Mesodermal cell (in vitro differentiated cells): ENCODE measurements around the gene KAZN.
A peak's percentile ranks its signal among the peaks of the same experiment; 100 is the strongest.

Experiments used
- H3K27ac ChIP-seq: 2 replicates; pipeline ENCODE4 v1.7.0; 2013; ENCODE audit warnings: mild to moderate bottlenecking, low read depth, low read length, moderate library complexity; ENCODE audit not compliant: severe bottlenecking
- H3K36me3 ChIP-seq: 2 replicates; pipeline ENCODE4 v1.7.1; 2013; ENCODE audit warnings: mild to moderate bottlenecking, low read length, moderate library complexity; ENCODE audit not compliant: control insufficient read depth, insufficient read depth
- H3K4me1 ChIP-seq: one replicate; pipeline ENCODE4 v1.7.1; 2013; ENCODE audit warnings: mild to moderate bottlenecking, low read length; ENCODE audit not compliant: insufficient read depth, control insufficient read depth, poor library complexity, severe bottlenecking
- H3K4me3 ChIP-seq: 2 replicates; pipeline ENCODE4 v1.7.0; 2013; ENCODE audit warnings: low read length, control low read depth, mild to moderate bottlenecking; ENCODE audit not compliant: insufficient read depth, poor library complexity, severe bottlenecking; ENCODE audit errors: extremely low read depth
- H3K9me3 ChIP-seq: 2 replicates; pipeline ENCODE4 v1.7.1; 2013; ENCODE audit warnings: mild to moderate bottlenecking, low read length, moderate library complexity; ENCODE audit not compliant: control insufficient read depth
- WGBS, 2 experiments: methylation state at CpG; one replicate each; pipeline ENCODE4 v1.1.5; 2013; ENCODE audit warnings: missing lambda C conversion rate in 2 of 2; ENCODE audit not compliant: insufficient coverage in 2 of 2; 5-methylcytosine and 5-hydroxymethylcytosine counted together

Gene KAZN

DNA sequence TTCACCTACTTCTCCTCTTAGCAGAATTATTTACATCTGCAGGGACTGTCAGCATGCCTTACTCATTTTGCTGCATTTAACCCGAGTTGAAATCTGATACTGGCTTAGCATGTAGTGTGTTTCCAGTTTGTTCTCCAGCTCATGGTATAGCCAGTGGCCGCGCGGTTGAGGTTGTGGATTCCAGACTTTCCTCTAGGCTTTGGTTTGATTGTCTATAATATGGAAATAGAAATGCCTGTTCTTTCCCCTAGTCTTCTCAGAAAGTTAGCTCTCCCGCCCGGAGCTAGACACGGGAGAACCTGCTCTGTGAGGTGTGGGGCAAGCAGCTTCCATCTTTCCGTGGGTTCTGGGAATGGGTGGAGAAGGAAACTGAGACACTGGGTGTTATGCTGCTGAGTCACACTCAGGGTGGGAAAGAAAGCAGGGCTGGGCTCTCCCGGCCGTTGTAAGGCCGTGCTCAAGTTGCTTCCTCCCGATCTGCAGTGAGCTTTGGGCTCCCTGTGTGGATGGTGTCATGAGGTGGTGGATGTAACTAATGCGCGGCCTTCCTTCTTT is 348.3 kb downstream of the KAZN start:
- Histone ChIP-seq H3K4me3 (no peak overlapping the region), H3K9me3 (no peaks in the 10 kb centered on the region), H3K4me1 (peaks cover 53% of the 10 kb centered on the region), H3K36me3 (no peaks in the 10 kb centered on the region), H3K27ac (peak overlapping the region; percentile 71)
- 74 to 84% methylated on average over 6 to 8 of the region's 14 CpGs for WGBS, 2 experiments

DNA sequence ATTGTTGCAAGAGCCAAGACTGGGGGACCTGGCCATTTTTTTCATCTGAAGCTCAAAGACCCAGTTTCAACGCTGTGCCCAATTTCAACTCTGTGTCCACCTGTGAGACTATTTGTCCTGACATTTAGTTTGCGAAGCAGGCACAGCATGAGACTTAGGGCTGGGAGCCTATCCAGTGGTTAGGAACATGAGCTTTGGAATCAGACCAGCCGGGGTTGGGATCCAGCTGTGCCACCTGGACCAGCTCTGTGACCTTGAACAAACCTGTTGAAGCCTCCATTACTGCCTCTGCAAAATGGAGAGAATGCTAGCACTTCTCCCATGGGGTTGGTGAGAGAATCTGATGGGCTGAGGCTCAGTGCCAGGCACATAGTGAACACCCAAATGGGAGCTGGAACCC is 348.9 kb downstream of the KAZN start:
- Histone ChIP-seq H3K4me1 (peaks cover 48% of the 10 kb centered on the region), H3K36me3 (no peaks in the 10 kb centered on the region), H3K9me3 (no peaks in the 10 kb centered on the region), H3K4me3 (no peak overlapping the region), H3K27ac (peak overlapping the region; percentile 30)
- WGBS, 2 experiments: 90 to 97% methylated on average over 3 of the region's 3 CpGs

DNA sequence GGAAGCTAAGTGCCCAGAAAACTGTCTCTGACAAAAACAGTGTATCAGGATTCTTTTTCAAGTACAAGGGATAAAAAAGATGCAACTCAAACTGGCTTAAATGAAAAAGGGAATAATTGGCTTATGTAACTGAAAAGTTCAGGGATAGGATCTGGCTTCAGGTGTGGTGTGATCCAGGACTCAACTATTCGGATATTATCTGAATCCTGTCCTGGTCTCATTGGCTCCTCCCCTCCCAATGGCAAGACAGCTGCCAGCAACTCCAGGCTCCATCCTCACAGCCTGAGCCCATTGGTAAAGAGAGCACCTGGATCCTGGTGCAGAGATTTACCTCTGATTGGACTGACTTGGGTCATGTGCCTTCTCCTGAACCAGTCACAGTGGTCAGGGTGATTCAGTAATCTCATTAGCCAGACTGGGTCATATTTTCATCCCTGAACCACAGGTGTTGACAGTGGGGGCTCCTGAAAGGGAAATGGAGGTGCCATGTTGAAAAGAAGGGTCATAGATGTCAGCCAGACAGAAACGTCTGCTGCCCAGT is 349.7 kb downstream of the KAZN start:
- WGBS, 2 experiments: 85 to 100% methylated on average over 1 to 2 of the region's 2 CpGs
- H3K4me3 ChIP-seq: no peak overlapping the region
- no peaks in the 10 kb centered on the region for H3K9me3 ChIP-seq
- peaks cover 41% of the 10 kb centered on the region for H3K4me1 ChIP-seq
- no peaks in the 10 kb centered on the region for H3K36me3 ChIP-seq
- no peak overlapping the region for H3K27ac ChIP-seq

DNA sequence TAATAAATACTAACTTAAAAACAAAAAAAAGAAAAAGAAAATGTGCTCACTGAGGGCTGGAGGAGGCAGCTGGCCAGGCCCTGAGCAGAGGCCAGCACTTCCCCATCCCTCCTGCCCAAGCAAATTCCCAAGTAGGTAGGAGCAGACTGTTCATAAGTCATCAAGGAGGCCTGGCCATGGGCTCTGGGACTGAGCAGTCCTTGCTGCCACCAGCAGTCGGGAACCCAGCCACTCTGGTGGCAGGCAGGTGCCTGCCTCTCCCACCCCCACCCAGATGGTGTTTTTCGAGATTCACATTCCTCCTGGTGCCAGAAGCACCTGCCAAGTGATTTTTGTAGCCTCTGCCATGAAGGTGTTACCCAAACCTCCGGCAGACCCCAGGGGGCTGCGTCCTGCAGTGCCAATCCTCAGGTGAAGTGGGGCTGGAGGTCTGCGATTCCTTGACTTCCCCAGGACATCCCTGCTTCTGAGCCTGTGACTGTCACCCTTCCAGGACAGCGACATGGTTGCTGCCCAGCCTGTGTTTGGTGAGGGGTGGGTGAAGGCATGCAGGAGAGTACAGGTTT is 350.9 kb downstream of the KAZN start:
- Histone ChIP-seq H3K9me3 (no peaks in the 10 kb centered on the region), H3K4me3 (no peak overlapping the region), H3K4me1 (peaks cover 29% of the 10 kb centered on the region), H3K36me3 (no peaks in the 10 kb centered on the region), H3K27ac (no peak overlapping the region)
- WGBS, 2 experiments: 86 to 100% methylated on average over 4 to 5 of the region's 6 CpGs

DNA sequence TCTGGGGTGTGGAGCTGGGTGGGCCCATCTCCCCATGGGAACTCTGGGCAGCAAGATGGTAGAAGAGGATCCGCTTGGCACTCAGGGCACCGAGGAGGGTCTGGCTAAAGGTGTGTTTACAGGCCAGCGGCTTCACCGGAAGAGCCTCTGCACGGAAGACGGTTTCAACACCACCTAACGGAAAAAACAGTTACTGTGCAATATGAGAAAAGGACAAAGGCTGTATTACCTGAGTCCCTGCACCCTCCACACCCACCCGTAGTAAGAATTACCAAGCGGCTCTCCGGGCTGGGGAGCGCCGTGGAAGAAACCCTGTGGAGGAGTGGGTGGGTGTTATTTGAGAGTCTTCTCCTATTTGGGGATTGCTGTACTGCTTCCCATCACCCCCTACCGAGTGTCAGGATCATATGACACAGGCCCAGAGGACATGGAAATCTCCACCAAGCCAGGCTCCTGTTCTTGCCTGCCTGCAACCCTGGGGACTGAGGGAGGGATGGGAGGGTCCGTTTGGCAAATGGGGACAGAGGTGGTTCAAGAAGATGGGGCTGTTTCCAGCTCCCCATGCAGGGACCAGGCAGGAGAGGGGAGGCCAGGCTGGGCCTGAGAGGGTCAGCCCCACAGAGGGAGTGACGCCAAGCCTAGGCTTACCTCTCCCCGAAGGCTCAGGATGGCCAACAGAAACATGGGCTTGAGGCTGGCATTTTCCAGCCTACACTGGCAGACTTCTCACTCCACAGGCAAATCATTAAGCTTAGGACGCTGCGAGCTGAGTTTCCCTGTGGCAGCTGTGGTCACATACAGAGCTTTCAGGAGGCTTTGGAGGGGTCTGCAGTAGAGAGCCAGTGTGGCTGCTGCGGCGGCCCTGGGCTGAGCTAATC is 351.6 kb downstream of the KAZN start:
- Histone ChIP-seq H3K4me1 (peaks cover 22% of the 10 kb centered on the region), H3K27ac (no peak overlapping the region), H3K4me3 (no peak overlapping the region), H3K36me3 (no peaks in the 10 kb centered on the region), H3K9me3 (no peaks in the 10 kb centered on the region)
- WGBS, 2 experiments: 77 to 87% methylated on average over 9 to 10 of the region's 20 CpGs

DNA sequence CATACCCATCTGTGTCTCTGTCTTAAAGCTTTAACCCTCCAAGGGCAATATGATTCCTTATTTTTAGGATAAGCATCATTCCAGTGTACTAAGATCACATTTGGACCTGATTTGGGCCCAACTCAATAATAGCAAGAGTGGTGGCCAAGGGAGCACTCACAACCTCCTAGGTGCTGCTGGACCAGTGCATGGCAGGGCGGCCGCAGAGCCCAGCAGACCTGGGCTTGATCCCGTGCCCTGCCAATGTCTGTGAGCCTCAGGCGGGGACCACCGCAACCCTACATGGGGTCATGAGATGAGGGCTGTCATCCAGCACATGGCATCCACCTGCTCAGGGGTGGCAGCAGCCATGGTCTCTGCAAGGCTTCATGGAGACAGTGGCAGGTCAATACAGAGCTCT is 353.3 kb downstream of the KAZN start:
- WGBS, 2 experiments: 92 to 100% methylated on average over 5 of the region's 5 CpGs

DNA sequence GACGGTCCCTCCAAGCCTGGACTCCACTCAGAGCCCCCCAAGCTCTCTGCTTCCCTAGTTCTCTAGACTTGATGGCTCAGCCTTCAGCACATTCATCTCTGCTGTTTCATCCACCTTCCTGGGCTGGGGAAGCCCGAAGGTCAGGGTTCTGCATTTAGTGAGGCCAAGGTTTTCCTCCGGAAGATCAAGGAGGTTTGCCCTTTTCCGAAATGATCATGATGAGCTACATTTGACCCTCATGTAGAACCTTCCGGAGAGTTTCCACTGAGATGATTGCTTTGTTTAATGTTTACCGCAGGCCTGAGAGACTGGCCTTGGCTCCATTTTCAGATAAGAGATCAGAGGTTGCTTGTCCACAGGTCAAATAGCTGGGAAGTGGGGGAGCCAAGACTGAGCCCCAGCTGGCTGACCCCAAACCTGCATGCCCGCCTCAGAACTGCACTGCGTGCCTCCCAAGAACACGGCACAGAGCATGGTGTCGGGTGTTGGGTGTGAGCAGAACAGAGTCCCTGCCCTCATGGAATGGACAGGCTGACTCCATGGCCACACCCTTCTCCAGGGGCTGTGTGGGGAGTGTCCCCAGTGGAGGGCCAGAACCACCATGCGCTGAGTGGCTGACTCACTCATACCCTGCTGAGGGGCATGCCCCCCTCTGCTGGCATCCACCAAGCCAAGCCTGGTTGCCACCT is 354.3 kb downstream of the KAZN start:
- WGBS, 2 experiments: 92 to 94% methylated on average over 9 to 11 of the region's 11 CpGs
- no peaks in the 10 kb centered on the region for H3K36me3 ChIP-seq
- H3K9me3 ChIP-seq: no peaks in the 10 kb centered on the region
- H3K27ac ChIP-seq: no peak overlapping the region
- no peak overlapping the region for H3K4me3 ChIP-seq
- peaks cover 6% of the 10 kb centered on the region for H3K4me1 ChIP-seq

More for the DNA sequence above, 353.3 kb downstream of the KAZN start:
- Histone ChIP-seq H3K9me3 (no peaks in the 10 kb centered on the region), H3K4me1 (peaks cover 11% of the 10 kb centered on the region), H3K27ac (no peak overlapping the region), H3K36me3 (no peaks in the 10 kb centered on the region), H3K4me3 (no peak overlapping the region)

DNA sequence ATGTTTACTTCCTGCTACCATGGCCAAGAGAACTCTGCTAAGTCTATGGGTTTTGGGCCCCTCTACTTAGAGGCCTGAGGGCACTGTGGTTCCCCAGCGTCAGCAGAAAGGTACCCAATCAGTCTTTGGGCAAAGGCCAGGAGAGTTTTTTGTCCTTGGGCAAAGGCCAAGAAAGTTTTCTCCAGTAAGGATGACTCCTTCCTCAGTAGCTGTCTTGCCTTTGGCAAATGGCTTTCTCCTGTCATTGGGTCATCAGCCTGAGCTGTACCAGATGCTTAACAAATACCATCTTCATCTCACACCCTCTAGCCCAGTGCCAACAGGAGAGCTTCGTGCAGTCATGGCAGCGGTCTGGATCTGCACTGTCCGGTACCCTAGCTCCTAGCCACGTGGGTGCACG is 355.7 kb downstream of the KAZN start:
- Histone ChIP-seq H3K4me3 (no peak overlapping the region), H3K9me3 (no peaks in the 10 kb centered on the region), H3K4me1 (peaks cover 6% of the 10 kb centered on the region), H3K27ac (no peak overlapping the region), H3K36me3 (no peaks in the 10 kb centered on the region)
- 90 to 95% methylated on average over 1 to 4 of the region's 6 CpGs for WGBS, 2 experiments

DNA sequence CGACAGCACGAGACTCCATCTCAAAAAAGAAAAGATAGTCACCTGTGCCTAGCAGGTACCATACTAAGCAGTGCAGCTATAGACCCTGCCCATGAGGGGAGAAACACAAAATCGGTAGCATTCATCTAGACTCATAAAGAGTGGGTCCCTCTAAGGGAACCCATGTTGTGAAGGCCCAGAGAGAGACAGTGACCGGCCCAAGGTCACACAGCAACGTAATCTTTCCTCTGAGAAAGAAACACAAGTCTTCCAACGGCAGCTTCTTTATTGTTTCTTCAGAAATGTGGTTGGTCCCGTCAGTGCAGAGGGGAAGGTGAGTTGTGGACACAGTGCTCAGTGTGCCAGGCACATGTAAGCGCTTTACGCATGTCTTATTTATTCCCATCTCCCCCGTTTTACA is 356.4 kb downstream of the KAZN start:
- H3K4me3 ChIP-seq: no peak overlapping the region
- no peaks in the 10 kb centered on the region for H3K9me3 ChIP-seq
- H3K36me3 ChIP-seq: no peaks in the 10 kb centered on the region
- WGBS, 2 experiments: 95 to 96% methylated on average over 8 to 9 of the region's 10 CpGs
- H3K4me1 ChIP-seq: peaks cover 5% of the 10 kb centered on the region
- H3K27ac ChIP-seq: no peak overlapping the region

DNA sequence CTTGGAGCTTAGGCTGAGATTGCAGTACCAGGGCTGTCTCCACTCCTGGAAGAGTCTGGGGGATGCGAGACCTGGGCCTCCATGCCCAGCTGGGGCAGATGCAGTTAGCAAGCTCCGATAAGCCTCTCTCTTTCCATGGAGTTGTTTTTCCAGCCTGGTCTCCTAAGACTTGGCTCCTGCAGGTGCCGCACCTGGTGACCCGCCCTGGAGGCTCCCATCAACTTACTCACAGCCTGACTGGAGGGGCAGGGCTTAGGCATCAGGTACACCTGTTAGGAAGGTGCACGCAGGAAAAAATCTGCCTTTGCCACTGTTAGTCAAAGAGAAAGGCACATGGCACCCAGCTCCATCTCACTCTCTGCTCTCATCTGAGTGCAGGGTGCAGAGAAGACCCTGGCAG is 356.9 kb downstream of the KAZN start:
- H3K27ac ChIP-seq: no peak overlapping the region
- WGBS, 2 experiments: 89 to 100% methylated on average over 4 to 5 of the region's 5 CpGs
- H3K36me3 ChIP-seq: peaks cover 2% of the 10 kb centered on the region
- H3K4me3 ChIP-seq: no peak overlapping the region
- no peaks in the 10 kb centered on the region for H3K4me1 ChIP-seq
- no peaks in the 10 kb centered on the region for H3K9me3 ChIP-seq
